ENCODE measurements around the gene MAPK8IP3.

- no peak for TF ChIP-seq EZH2phosphoT487 (conservative IDR thresholded peaks at IDR 0.05; ENCODE audit: low read length)
- TF ChIP-seq, protein P1, sequence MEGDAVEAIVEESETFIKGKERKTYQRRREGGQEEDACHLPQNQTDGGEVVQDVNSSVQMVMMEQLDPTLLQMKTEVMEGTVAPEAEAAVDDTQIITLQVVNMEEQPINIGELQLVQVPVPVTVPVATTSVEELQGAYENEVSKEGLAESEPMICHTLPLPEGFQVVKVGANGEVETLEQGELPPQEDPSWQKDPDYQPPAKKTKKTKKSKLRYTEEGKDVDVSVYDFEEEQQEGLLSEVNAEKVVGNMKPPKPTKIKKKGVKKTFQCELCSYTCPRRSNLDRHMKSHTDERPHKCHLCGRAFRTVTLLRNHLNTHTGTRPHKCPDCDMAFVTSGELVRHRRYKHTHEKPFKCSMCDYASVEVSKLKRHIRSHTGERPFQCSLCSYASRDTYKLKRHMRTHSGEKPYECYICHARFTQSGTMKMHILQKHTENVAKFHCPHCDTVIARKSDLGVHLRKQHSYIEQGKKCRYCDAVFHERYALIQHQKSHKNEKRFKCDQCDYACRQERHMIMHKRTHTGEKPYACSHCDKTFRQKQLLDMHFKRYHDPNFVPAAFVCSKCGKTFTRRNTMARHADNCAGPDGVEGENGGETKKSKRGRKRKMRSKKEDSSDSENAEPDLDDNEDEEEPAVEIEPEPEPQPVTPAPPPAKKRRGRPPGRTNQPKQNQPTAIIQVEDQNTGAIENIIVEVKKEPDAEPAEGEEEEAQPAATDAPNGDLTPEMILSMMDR (IDR thresholded peaks at IDR 0.05; ENCODE audit: insufficient read depth, low read length, poor library complexity, severe bottlenecking): no peak
These were observed 65.9 kb downstream of the MAPK8IP3 start for GRCh38 chr16:1771864-1772361.

All from SU-DHL-6 (cell line).